Measurements from ENCODE around the gene MARCHF7.

- TF ChIP-seq EZH2 (IDR thresholded peaks at IDR 0.05; ENCODE audit: insufficient read depth, low read length) (no peak), CTCF (IDR thresholded peaks at IDR 0.05; ENCODE audit: insufficient read depth, low read depth, low read length) (no peak)
These were observed 25.6 kb downstream of the MARCHF7 start for GRCh38 chr2:159737917-159738296.

Data from astrocyte (in vitro differentiated cells and primary cell).